IMR-90 (cell line): ENCODE measurements around the gene SEMA4B. TPM values are rescaled to one million over a fixed set of nuclear protein-coding genes. Genes with fewer than 3 reads are reported as not detected.

ENCODE experiments used
- ATAC-seq: fragments of 200-7000 bp; cut with Tn5 transposase; 2 replicates; pipeline ENCODE4 v1.9.1; 2020; ENCODE audit warnings: low read depth, mild to moderate bottlenecking, moderate library complexity
- BruUV-seq: library from RNA; stranded (reverse); fragments of 400-500 nt; replicated peaks from 2 replicates; lab custom pipeline; 2021; lab: Mats Ljungman, UMichigan
- CTCF ChIA-PET: fragments of 300-600 bp; formaldehyde crosslinking; extraction: SDS; loops from one replicate; lab custom pipeline; 2021; ENCODE audit warnings: antibody characterized with exemption; lab: Yijun Ruan, JAX
- POLR2A ChIA-PET: fragments of 300-600 bp; sonication (Branson Sonifier 250); formaldehyde crosslinking; loops from one replicate; lab custom pipeline; 2022; ENCODE audit warnings: antibody characterized with exemption; ENCODE audit not compliant: unreplicated experiment; lab: Charles Lee
- DNase-seq: peaks from one replicate; pipeline ENCODE4 v3.0.0; 2013
- H2AFZ ChIP-seq: replicated peaks from 2 replicates; pipeline ENCODE3; 2013; ENCODE audit warnings: low read length, mild to moderate bottlenecking; ENCODE audit not compliant: poor library complexity
- H2AK5ac ChIP-seq: 2 replicates; pipeline ENCODE4 v1.6.1; 2013; ENCODE audit warnings: low read depth, low read length, inconsistent platforms
- H2AK9ac ChIP-seq: replicated peaks from 2 replicates; pipeline ENCODE3; 2013; ENCODE audit warnings: mild to moderate bottlenecking, low read depth, low read length, moderate library complexity; ENCODE audit not compliant: poor library complexity
- H2BK120ac ChIP-seq: 2 replicates; pipeline ENCODE4 v1.6.1; 2013; ENCODE audit warnings: low read depth, low read length, inconsistent platforms
- H2BK15ac ChIP-seq: 3 replicates; pipeline ENCODE4 v1.6.1; 2013; ENCODE audit warnings: low read depth, low read length, inconsistent platforms
- H2BK20ac ChIP-seq: 2 replicates; pipeline ENCODE4 v1.6.1; 2013; ENCODE audit warnings: low read depth, mild to moderate bottlenecking, inconsistent platforms, low read length, moderate library complexity
- H2BK5ac ChIP-seq: 2 replicates; pipeline ENCODE4 v1.6.1; 2013; ENCODE audit warnings: mild to moderate bottlenecking, low read depth, low read length, inconsistent platforms; ENCODE audit not compliant: poor library complexity, severe bottlenecking
- H3K14ac ChIP-seq: replicated peaks from 2 replicates; pipeline ENCODE4 v1.6.1; 2013; ENCODE audit warnings: low read depth, low read length, inconsistent platforms
- H3K18ac ChIP-seq: 2 replicates; pipeline ENCODE4 v1.6.1; 2013; ENCODE audit warnings: low read depth, low read length, control low read depth
- H3K23ac ChIP-seq: 2 replicates; pipeline ENCODE4 v1.6.1; 2013; ENCODE audit warnings: low read depth, low read length, inconsistent platforms
- H3K27ac ChIP-seq: 2 replicates; pipeline ENCODE4 v1.5.1; 2013; ENCODE audit warnings: mild to moderate bottlenecking, control low read depth, low read length; ENCODE audit not compliant: insufficient read depth
- H3K27me3 ChIP-seq: 2 replicates; pipeline ENCODE4 v1.6.1; 2013; ENCODE audit warnings: low read length; ENCODE audit not compliant: control insufficient read depth, insufficient read depth
- H3K36me3 ChIP-seq: 2 replicates; pipeline ENCODE4 v1.6.1; 2013; ENCODE audit warnings: low read length, mixed read lengths; ENCODE audit not compliant: control insufficient read depth, insufficient read depth
- H3K4ac ChIP-seq: 2 replicates; pipeline ENCODE4 v1.6.1; 2013; ENCODE audit warnings: low read depth, low read length, inconsistent platforms
- H3K4me1 ChIP-seq: 2 replicates; pipeline ENCODE4 v1.6.1; 2013; ENCODE audit warnings: low read length, mixed read lengths; ENCODE audit not compliant: control insufficient read depth, insufficient read depth
- H3K4me2 ChIP-seq: 2 replicates; pipeline ENCODE4 v1.6.1; 2013; ENCODE audit warnings: low read depth, mild to moderate bottlenecking, control low read depth, low read length, moderate library complexity
- H3K4me3 ChIP-seq: 2 replicates; pipeline ENCODE4 v1.5.1; 2013; ENCODE audit warnings: low read depth, mild to moderate bottlenecking, control low read depth, low read length, moderate library complexity; ENCODE audit not compliant: insufficient read depth
- H3K56ac ChIP-seq: 2 replicates; pipeline ENCODE4 v1.6.1; 2013; ENCODE audit warnings: low read length, inconsistent platforms; ENCODE audit not compliant: insufficient read depth; ENCODE audit errors: extremely low read depth
- H3K79me1 ChIP-seq, 2 experiments: 2 replicates each; pipeline ENCODE4 v1.6.1; 2013; ENCODE audit warnings: low read length in 2 of 2, inconsistent platforms in 1 of 2, low read depth in 1 of 2
- H3K9ac ChIP-seq: 2 replicates; pipeline ENCODE4 v1.6.1; 2013; ENCODE audit warnings: low read depth, low read length, control low read depth
- H3K9me1 ChIP-seq: 2 replicates; pipeline ENCODE4 v1.6.1; 2013; ENCODE audit warnings: low read length, inconsistent platforms; ENCODE audit not compliant: insufficient read depth
- H3K9me3 ChIP-seq: 2 replicates; pipeline ENCODE4 v1.6.1; 2013; ENCODE audit warnings: low read length; ENCODE audit not compliant: control insufficient read depth, insufficient read depth
- H4K20me1 ChIP-seq: 2 replicates; pipeline ENCODE4 v1.6.1; 2013; ENCODE audit warnings: low read length, inconsistent platforms; ENCODE audit not compliant: insufficient read depth
- H4K5ac ChIP-seq: 2 replicates; pipeline ENCODE4 v1.6.1; 2013; ENCODE audit warnings: mild to moderate bottlenecking, low read depth, low read length, control low read depth
- H4K8ac ChIP-seq, 2 experiments: 2 replicates each; pipeline ENCODE4 v1.6.1; 2013; ENCODE audit warnings: low read depth in 2 of 2, low read length in 2 of 2, control low read depth in 1 of 2, inconsistent platforms in 1 of 2
- H4K91ac ChIP-seq: 2 replicates; pipeline ENCODE4 v1.6.1; 2013; ENCODE audit warnings: low read depth, low read length, inconsistent platforms; ENCODE audit not compliant: insufficient read depth
- BHLHE40 ChIP-seq: fragments of 150-350 bp; IDR thresholded peaks from 2 replicates; pipeline ENCODE4 v1.6.1; 2016; ENCODE audit warnings: mild to moderate bottlenecking, low read depth, low read length
- CEBPB ChIP-seq: IDR thresholded peaks from 2 replicates; pipeline ENCODE4 v1.6.1; 2012; ENCODE audit warnings: low read depth, low read length, improper control_type of control experiment
- CHD1 ChIP-seq: IDR thresholded peaks from 2 replicates; pipeline ENCODE4 v1.6.1; 2012; ENCODE audit warnings: low read depth, low read length, improper control_type of control experiment
- FOS ChIP-seq: fragments of 150-350 bp; IDR thresholded peaks from 2 replicates; pipeline ENCODE4 v1.6.1; 2016; ENCODE audit warnings: low read depth, low read length
- MAFK ChIP-seq: IDR thresholded peaks from 2 replicates; pipeline ENCODE4 v1.6.1; 2012; ENCODE audit warnings: low read depth, low read length, improper control_type of control experiment
- MAZ ChIP-seq: IDR thresholded peaks from 2 replicates; pipeline ENCODE4 v1.6.1; 2012; ENCODE audit warnings: low read depth, mild to moderate bottlenecking, low read length, improper control_type of control experiment, moderate library complexity, borderline replicate concordance
- MXI1 ChIP-seq: IDR thresholded peaks from 2 replicates; pipeline ENCODE4 v1.6.1; 2012; ENCODE audit warnings: low read depth, mild to moderate bottlenecking, low read length, moderate library complexity, borderline replicate concordance
- NFE2L2 ChIP-seq: fragments of 150-350 bp; IDR thresholded peaks from 2 replicates; pipeline ENCODE4 v1.6.1; 2016; ENCODE audit warnings: low read depth, mild to moderate bottlenecking, low read length
- POLR2A ChIP-seq: IDR thresholded peaks from 2 replicates; pipeline ENCODE4 v1.6.1; 2012; ENCODE audit warnings: mild to moderate bottlenecking, low read depth, low read length
- RAD21 ChIP-seq: IDR thresholded peaks from 2 replicates; pipeline ENCODE4 v1.6.1; 2012; ENCODE audit warnings: low read length, improper control_type of control experiment
- RCOR1 ChIP-seq: IDR thresholded peaks from 2 replicates; pipeline ENCODE4 v1.6.1; 2012; ENCODE audit warnings: mild to moderate bottlenecking, low read length, improper control_type of control experiment; ENCODE audit not compliant: insufficient replicate concordance
- RFX5 ChIP-seq: IDR thresholded peaks from 2 replicates; pipeline ENCODE4 v1.8.0; 2012; ENCODE audit warnings: low read depth, mild to moderate bottlenecking, low read length, moderate library complexity
- SMC3 ChIP-seq: fragments of 150-350 bp; IDR thresholded peaks from 2 replicates; pipeline ENCODE4 v1.6.1; 2016; ENCODE audit warnings: low read depth, mild to moderate bottlenecking, antibody characterized with exemption, low read length, moderate library complexity
- USF2 ChIP-seq: fragments of 150-350 bp; IDR thresholded peaks from 2 replicates; pipeline ENCODE4 v1.6.1; 2017; ENCODE audit warnings: mild to moderate bottlenecking, antibody characterized with exemption, low read length, low read depth
- WGBS, 2 experiments: methylation state at CpG; one replicate each; pipeline versions ENCODE4 v1.1.5 to v1.1.7; 2013; ENCODE audit warnings: missing lambda C conversion rate in 2 of 2; ENCODE audit not compliant: insufficient read length in 1 of 2; ENCODE audit errors: extremely low coverage in 2 of 2; 5-methylcytosine and 5-hydroxymethylcytosine counted together
- dilution Hi-C: fragments of 300-500 bp; cut with HindIII; formaldehyde crosslinking; loops from one replicate; pipeline ENCODE4 v1.14.3; 2018; ENCODE audit warnings: low sequenced_read_pairs; ENCODE audit not compliant: unreplicated experiment
- in situ Hi-C: fragments of 300-500 bp; cut with MboI; formaldehyde crosslinking; loops from 3 replicates; pipeline ENCODE4 v1.14.3; 2019; ENCODE audit warnings: low sequenced_read_pairs, inconsistent platforms, mixed read lengths
- intact Hi-C: fragments of 100-400 bp; cut with micrococcal nuclease; formaldehyde crosslinking; loops from 2 replicates; pipeline ENCODE4 v1.10.0; 2022
- polyA plus RNA-seq, 3 experiments: library from polyadenylated mRNA; depleted of rRNA; stranded (reverse); fragments of >200 nt; gene quantifications; 2 replicates each; pipeline ENCODE4 v1.2.3, GENCODE V29; 2012; ENCODE audit warnings: low replicate concordance in 1 of 3
- total RNA-seq: library from RNA; depleted of rRNA; stranded (reverse); fragments of >200 nt; gene quantifications from 2 replicates; pipeline ENCODE4 v1.2.3, GENCODE V29; 2012
- TF ChIP-seq, protein P1 (sequence below): conservative IDR thresholded peaks from 2 replicates; pipeline ENCODE4 v1.5.1; 2012; ENCODE audit warnings: mild to moderate bottlenecking, low read depth, low read length, improper control_type of control experiment
- TF ChIP-seq, protein P2 (sequence below): fragments of 150-350 bp; IDR thresholded peaks from 2 replicates; pipeline ENCODE4 v1.6.1; 2016; ENCODE audit warnings: low read depth, mild to moderate bottlenecking, low read length, moderate library complexity, borderline replicate concordance

SEMA4B gene
- total and polyA plus RNA-seq, 2 of the 4 experiments (the other 2 are of a cell fraction), result 5.0 to 22.5 TPM

DNA sequence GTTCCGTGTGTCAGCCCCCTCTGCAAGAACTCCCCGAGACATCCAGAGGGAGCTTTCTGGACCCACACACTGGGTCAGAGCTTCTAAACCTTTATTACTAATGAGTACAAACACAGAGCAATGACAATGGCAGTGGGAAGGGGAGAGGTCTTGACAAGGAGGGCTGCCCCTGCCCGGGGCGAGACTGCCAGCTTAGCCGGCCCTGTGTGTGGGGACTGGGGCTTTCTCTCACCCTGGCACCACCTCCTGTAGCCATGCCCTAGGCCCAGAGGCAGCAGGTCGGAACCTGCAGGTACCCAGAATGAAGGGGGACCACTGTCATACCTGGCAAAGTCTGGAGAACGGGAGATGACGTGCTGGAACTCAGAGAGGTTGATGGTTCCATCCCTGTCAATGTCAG, 29.5 kb downstream of the SEMA4B start:
- in situ Hi-C loops (no loop called here), dilution Hi-C loops (no loop called here), intact Hi-C loops (loop anchor here (5.0 kb wide), 1 partner anchor 338 kb away; the partner anchor contains the start of gene AP3S2)
- ATAC-seq (no peak), DNase-seq (no peak)
- CTCF ChIA-PET, result no interaction called here
- Histone ChIP-seq H2AK9ac (no peak overlapping the region), H2BK5ac (no peak overlapping the region), H2BK120ac (no peak overlapping the region), H2AK5ac (no peak overlapping the region), H3K9me3 (no peaks in the 10 kb centered on the region), H4K8ac (no peak overlapping the region), H3K14ac (no peak overlapping the region), H3K4me3 (no peak overlapping the region), H3K79me1 (peaks cover 19 to 45% of the 10 kb centered on the region in 2 experiments), H3K4me1 (peaks cover 4% of the 10 kb centered on the region), H3K56ac (no peak overlapping the region), H3K27ac (no peak overlapping the region), H2AFZ (no peak overlapping the region), H3K4ac (no peak overlapping the region), H3K9me1 (peaks cover 18% of the 10 kb centered on the region), H3K23ac (no peak overlapping the region), H3K27me3 (no peaks in the 10 kb centered on the region), H3K18ac (no peak overlapping the region), H3K9ac (no peak overlapping the region), H4K20me1 (0 out of 2 replicates have a peak, but pooled peaks cover 7% of the 10 kb centered on the region), H2BK20ac (no peak overlapping the region), H3K4me2 (no peak overlapping the region), H3K36me3 (peaks cover 45% of the 10 kb centered on the region), H4K91ac (no peak overlapping the region), H2BK15ac (no peak overlapping the region), H4K5ac (no peak overlapping the region)
- WGBS, 2 experiments, result 100% methylated on average over 1 of the region's 8 CpGs; no CpG with 5 or more reads in 1 of the 2 experiments
- no TSS peak for BruUV-seq
- TF ChIP-seq SMC3, result no peak
- no peak for TF ChIP-seq FOS
- no peak for TF ChIP-seq CHD1
- TF ChIP-seq RCOR1, result no peak
- TF ChIP-seq, protein P1, sequence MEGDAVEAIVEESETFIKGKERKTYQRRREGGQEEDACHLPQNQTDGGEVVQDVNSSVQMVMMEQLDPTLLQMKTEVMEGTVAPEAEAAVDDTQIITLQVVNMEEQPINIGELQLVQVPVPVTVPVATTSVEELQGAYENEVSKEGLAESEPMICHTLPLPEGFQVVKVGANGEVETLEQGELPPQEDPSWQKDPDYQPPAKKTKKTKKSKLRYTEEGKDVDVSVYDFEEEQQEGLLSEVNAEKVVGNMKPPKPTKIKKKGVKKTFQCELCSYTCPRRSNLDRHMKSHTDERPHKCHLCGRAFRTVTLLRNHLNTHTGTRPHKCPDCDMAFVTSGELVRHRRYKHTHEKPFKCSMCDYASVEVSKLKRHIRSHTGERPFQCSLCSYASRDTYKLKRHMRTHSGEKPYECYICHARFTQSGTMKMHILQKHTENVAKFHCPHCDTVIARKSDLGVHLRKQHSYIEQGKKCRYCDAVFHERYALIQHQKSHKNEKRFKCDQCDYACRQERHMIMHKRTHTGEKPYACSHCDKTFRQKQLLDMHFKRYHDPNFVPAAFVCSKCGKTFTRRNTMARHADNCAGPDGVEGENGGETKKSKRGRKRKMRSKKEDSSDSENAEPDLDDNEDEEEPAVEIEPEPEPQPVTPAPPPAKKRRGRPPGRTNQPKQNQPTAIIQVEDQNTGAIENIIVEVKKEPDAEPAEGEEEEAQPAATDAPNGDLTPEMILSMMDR, result no peak
- no peak for TF ChIP-seq CEBPB
- no peak for TF ChIP-seq BHLHE40
- TF ChIP-seq NFE2L2, result no peak
- TF ChIP-seq USF2, result no peak
- no peak for TF ChIP-seq POLR2A
- TF ChIP-seq, protein P2, sequence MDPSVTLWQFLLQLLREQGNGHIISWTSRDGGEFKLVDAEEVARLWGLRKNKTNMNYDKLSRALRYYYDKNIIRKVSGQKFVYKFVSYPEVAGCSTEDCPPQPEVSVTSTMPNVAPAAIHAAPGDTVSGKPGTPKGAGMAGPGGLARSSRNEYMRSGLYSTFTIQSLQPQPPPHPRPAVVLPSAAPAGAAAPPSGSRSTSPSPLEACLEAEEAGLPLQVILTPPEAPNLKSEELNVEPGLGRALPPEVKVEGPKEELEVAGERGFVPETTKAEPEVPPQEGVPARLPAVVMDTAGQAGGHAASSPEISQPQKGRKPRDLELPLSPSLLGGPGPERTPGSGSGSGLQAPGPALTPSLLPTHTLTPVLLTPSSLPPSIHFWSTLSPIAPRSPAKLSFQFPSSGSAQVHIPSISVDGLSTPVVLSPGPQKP, result no peak
- TF ChIP-seq RFX5, result no peak
- TF ChIP-seq RAD21, result no peak
- no peak for TF ChIP-seq MAFK
- no peak for TF ChIP-seq MAZ
- no peak for TF ChIP-seq MXI1
- POLR2A ChIA-PET, result no interaction called here
